GM13977 (cell line): ENCODE measurements around the gene NTMT2.
A peak's percentile ranks its signal among the peaks of the same experiment; 100 is the strongest.

ENCODE experiments used
- DNase-seq: peaks from one replicate; pipeline ENCODE4 v3.0.0; 2012; ENCODE audit warnings: low spot score
- in situ Hi-C: fragments of 300-500 bp; cut with MboI; formaldehyde crosslinking; loops from one replicate; pipeline ENCODE4 v1.12.0; 2022; ENCODE audit warnings: low sequenced_read_pairs, low pct_unique_long_range_greater_than_20kb, mixed read lengths, inconsistent platforms; ENCODE audit not compliant: unreplicated experiment
- TF ChIP-seq, protein P1 (sequence below): IDR thresholded peaks from 2 replicates; pipeline ENCODE4 v1.5.1; 2012; ENCODE audit warnings: mild to moderate bottlenecking, control low read depth; ENCODE audit not compliant: insufficient read depth; ENCODE audit errors: extremely low read depth, missing control alignments

Gene NTMT2

DNA sequence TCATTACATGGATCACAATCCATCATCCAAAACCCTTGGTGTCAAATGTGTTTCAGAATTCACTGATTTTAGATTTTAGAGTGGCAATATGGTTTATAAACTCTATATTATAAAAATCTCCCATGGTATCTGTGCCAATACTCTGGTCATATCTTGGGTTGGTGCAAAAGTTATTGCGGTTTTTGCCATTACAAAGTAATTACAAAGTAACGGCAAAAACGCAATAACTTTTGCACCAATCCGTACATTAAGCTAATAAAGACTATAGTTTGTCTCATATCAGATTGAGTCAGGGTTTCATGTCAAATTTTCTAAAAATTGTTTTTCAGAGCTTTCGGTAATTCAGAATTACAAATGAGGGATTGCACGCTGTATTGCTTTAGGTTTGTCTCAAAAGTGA is 23.4 kb upstream of the NTMT2 start:
- in situ Hi-C loops: no loop called here
- TF ChIP-seq, protein P1, sequence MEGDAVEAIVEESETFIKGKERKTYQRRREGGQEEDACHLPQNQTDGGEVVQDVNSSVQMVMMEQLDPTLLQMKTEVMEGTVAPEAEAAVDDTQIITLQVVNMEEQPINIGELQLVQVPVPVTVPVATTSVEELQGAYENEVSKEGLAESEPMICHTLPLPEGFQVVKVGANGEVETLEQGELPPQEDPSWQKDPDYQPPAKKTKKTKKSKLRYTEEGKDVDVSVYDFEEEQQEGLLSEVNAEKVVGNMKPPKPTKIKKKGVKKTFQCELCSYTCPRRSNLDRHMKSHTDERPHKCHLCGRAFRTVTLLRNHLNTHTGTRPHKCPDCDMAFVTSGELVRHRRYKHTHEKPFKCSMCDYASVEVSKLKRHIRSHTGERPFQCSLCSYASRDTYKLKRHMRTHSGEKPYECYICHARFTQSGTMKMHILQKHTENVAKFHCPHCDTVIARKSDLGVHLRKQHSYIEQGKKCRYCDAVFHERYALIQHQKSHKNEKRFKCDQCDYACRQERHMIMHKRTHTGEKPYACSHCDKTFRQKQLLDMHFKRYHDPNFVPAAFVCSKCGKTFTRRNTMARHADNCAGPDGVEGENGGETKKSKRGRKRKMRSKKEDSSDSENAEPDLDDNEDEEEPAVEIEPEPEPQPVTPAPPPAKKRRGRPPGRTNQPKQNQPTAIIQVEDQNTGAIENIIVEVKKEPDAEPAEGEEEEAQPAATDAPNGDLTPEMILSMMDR: no peak
- no peak for DNase-seq

DNA sequence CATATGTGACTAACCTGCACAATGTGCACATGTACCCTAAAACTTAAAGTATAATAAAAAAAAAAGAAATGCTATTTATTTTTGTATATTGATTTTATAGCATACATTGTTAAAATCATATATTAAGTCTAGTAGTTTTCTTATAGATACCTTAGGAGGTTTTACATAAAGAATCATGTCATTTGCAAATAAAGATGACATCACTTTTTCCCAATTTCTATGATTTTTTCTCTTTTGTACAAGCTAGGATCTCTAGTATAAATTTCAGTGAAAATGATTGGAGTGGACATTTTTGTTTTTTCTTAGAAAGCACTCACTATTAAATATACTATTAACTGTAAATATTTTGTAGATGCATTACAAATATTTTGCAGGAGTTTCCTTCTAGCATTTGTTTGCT is 20.5 kb upstream of the NTMT2 start:
- in situ Hi-C loops: no loop called here
- TF ChIP-seq, protein P1: no peak
- no peak for DNase-seq

DNA sequence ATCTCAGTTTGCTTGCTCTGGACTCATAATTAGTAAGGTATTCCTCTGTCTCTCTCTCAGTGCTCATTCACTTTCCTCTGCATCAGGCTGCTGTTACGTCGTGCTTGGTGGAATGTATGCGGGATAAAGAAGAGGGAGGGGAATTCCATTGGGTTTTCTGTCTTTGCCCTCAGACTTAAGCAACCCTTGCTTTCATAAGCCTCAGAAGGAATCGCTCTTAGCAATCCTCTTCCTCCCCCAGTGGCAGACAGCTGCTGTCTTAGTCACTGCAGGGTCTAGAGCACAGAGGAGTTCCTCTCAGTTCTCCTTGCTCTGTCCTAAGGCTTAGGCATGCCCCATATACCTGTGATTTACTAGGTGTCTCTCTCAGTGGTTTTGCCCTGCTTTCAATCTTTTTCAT is 19.1 kb upstream of the NTMT2 start:
- DNase-seq: peak; percentile 31

DNA sequence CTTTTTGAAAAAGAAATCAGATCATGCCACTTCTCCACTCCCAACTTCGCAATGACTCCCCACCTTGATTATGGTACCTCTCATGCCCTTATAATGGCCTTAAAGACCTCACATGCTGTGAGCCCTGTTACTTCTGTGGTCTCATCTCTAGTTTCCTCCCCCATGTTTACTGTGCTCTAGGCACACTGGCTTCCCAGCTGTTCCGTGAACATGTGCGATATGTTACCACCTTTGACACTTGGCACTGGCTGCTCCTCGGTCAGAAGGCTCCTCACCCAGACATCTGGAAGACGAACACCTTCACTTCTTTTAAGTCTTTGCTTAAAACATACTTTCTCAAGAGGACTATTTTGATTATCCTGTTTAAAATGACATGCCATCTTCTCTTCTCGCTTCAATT is 14.3 kb upstream of the NTMT2 start:
- no peak for DNase-seq
- TF ChIP-seq, protein P1: no peak
- in situ Hi-C loops: no loop called here

More for the DNA sequence above, 19.1 kb upstream of the NTMT2 start:
- TF ChIP-seq, protein P1: peak; percentile 8
- in situ Hi-C loops: no loop called here

DNA sequence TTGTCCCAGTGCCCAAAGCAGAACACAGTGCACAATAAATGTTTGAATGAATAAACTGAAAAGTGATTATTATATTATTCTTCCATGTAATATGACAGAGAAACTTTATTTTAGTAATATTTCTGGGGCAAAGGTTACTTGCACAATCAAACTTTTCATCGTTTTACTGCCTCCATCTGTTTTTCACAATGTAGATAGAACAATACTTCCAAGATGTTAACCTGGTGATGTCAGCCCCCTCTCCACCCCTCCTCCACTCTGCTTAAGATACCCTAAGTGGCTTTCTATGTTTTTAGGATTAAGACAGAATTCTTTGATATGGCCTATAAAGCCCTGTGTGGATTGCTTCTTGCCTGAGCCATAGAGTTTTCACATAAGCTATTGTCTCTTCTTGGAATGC is 13.8 kb upstream of the NTMT2 start:
- in situ Hi-C loops: no loop called here
- DNase-seq: no peak
- TF ChIP-seq, protein P1: no peak

DNA sequence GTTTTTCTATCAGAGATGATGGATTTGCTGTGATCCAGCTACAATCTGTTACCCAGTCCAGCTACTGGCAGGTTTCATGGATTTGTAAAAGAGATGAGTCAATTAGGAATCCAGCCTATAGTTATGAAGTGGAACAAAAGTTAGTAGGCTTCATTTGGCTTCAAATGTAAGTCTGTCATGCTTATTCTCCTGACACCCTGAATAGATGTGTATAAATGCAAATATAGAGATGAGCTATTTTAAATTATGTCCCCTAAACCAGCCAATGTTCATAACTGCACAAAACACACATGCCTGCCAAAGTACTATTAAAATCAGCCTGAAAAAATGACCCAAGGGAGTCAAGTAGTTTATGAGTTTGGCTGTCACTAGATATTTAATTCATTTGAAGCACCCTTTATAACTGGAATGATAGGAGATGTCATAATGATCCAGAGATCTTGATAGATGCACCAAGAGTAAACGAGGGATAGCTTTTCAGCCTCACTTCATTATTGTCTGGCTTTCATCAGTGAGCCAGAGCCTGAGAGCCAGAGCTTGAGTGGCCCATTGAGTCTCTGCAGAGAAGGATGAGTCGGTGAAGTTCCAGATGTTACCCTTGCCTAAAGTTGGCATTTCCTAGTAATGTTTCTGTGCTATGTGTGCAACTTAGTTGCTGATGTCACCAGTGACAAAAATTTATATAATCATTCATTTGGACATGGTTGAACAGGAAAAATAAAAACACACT is 11.8 kb upstream of the NTMT2 start:
- in situ Hi-C loops: no loop called here
- no peak for DNase-seq

More for the DNA sequence above, 11.8 kb upstream of the NTMT2 start:
- TF ChIP-seq, protein P1: no peak
